ENCODE data around the gene RBM14.
"Not testable (repeated sequence)": the region's sequence is repeated elsewhere in the genome, so short reads cannot be mapped to it uniquely, and the experiment has no call there.

The RBM14 gene

DNA sequence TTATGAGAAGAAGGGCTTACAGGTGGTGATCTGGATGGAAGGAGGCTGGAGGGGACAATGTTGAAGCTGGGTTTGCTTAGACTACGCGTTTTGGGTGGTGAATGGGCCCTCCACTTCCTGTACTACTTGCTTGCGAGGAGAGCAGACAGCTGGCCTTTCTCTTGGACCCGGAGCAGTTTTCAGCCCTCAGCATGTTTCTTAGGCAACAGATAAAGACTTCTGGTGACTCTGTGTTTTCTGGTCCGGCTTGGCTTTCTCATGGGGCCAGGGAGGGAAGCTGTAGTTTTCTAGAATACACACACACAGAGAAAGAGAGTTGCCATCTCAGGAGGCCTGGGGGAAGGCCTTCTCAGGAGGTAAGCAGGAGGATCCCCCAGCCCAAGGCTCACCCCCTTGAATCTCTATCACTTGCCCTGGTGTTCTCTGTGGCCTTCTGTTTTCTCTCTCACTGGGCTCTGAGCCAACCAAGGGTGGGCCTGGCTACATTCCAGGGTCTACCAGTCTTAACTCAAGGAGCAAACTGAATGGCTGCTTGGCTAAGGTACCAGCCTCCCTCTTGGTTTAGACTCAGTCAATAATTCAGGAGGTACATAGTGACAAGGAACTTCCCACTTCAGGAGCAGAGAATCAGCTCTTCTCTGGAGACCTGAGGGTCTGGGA is 21.1 kb upstream of the RBM14 start:
- DNase-seq (ENCODE audit: low read depth), result no peak

- no peak for DNase-seq (ENCODE audit: low read depth)
Observed at GRCh38 chr11:66598993-66599392, 17.4 kb upstream of the RBM14 start.

DNA sequence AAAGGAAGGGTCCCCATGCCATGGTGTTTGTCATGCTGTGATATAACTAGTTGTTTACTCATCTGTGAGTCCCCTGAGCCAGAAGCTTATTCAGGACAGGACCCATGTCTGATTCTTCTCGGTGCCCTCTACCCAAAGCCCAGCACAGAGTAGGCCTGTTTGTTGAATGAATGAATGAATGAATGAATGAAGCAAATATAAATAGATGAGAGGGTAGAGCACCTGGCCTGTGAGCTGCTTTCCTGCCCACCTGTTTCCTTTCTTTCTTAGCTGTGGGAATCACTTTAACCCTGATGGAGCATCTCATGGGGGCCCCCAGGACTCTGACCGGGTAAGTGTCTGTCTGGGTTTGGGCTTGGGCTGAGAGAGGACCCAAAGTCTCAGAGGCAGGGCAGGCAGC is 16.2 kb upstream of the RBM14 start:
- DNase-seq (ENCODE audit: low read depth), result no peak

DNA sequence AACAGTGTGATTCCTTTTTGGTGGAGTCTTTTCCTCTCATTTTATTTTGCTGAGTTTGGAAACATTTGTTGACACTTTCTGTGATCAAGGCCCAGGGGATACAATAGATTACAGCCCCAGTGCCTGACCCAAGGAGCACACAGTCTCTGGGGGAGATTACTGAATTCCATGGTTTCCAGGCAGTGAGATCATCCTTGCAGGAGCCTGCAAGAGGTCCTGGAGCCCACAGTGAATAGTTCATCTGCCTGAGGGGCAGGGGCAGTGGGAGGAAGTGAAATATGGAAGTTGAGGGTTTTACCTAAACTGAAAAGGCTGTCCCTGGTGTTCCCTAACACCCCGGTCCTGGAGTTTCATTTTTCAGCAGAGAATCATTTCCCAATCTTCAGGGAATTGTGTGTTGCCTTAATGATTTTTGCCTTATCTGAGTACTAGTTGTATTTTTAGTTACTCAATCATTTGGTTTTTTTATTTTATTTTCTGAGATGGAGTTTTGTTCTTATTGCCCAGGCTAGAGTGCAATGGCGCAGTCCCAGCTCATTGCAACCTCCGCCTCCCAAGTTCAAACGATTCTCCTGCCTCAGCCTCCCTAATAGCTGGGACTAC is 15.7 kb upstream of the RBM14 start:
- no peak for DNase-seq (ENCODE audit: low read depth)

DNA sequence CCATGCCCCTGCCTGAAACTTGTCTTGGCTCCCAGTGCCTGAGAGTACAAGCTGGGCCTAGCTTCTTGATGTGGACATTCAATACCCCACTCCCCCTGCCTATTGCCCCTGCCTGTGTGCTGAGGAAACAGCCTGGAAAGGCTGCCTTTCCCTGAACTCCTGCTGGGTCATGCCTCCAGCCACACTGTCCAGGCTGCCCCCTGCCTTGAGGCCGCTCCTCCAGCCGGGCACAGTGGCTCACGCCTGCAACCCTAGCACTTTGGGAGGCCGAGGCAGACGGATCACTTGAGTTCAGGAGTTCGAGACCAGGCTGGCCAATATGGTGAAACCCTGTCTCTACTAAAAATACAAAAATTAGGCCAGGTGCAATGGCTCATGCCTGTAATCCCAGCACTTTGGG is 13.4 kb upstream of the RBM14 start:
- DNase-seq (ENCODE audit: low read depth), result no peak

- DNase-seq (ENCODE audit: low read depth), result no peak
Observed at GRCh38 chr11:66604155-66604554, 12.3 kb upstream of the RBM14 start.

- not testable (repeated sequence) for DNase-seq (ENCODE audit: low read depth)
Observed at GRCh38 chr11:66606608-66607007, 9.8 kb upstream of the RBM14 start.

GRCh38 chr11:66607126-66607834 is 9.2 kb upstream of the RBM14 start:
- no peak for DNase-seq (ENCODE audit: low read depth)

- DNase-seq (ENCODE audit: low read depth), result no peak
Observed at GRCh38 chr11:66609721-66610617, 6.5 kb upstream of the RBM14 start.

DNA sequence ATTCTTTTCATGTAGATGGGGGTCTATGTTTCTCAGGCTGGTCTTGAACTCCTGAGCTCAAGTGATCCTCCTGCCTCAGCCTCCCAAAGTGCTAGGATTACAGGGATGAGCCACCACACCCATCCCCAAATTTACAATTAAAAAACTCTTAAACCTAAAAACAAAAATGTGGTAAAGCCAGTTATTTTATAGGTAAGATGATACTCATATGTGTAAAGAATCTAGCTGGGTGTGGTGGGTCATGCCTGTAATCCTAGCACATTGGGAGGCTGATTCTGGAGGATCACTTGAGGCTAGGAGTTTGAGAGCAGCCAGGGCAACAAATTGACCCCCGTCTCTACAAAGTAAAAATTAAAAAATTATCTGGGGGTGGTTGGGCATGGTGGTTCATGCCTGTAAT is 4.0 kb upstream of the RBM14 start:
- no peak for DNase-seq (ENCODE audit: low read depth)

- DNase-seq (ENCODE audit: low read depth), result no peak
Observed at GRCh38 chr11:66614073-66614472, 2.4 kb upstream of the RBM14 start.

DNA sequence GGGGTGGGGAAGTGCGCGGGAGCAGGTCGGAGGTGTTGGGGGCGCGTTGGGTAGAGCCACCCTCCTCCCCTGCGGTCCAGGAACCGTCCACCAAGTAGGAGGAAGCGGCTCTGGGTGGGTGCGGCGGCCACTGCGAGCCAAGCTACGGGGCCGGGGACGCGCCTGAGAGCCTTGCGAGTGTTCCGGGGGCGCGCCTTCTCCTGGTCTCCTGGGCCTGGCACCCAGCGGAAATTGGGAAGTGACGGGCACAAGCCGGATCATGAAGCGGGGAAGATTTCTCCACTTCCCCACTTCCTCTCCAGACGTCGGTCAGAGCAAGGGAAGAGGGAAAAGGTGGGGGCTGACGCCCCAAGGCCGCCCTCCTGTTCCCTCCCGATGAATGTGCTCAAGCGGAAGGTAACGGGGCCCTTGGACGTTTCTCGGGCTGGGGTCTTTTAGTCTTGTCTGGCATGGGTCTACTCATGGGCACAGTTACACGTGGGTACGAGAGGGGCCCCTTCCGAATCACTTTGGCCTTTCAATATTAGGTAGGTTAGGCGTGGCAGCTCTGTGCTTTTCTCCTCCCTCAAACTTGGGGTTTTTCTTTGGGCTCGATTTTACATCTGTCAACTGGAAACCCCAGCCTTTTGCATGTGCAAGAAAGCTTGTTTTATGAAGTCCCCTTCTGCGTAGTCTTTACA is 865 bp downstream of the RBM14 start:
- no peak for DNase-seq (ENCODE audit: low read depth)

DNA sequence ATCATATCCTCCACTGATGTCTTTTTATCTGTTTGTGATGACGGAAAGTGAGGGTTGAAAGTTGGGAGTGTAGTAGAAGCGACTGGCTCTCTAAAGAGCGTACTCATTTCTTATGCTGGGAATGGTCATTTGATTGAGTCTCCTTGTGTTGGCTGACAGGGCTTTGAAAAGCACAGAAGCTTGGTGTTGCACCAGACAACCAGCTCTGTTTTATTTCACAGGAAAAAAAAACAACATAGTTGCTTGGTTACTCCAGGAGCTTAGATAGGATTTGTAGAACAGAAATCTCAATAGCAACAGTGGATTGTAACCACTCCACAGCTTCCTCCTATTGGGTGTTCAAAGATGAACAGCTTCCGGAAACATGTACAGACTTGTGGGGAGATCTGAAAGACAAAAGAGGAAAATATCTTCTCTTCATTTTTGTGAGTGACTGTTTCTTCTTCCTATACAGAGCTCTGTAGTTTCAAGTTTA is 2.7 kb downstream of the RBM14 start:
- peak; percentile 40 for DNase-seq (ENCODE audit: low read depth)

DNA sequence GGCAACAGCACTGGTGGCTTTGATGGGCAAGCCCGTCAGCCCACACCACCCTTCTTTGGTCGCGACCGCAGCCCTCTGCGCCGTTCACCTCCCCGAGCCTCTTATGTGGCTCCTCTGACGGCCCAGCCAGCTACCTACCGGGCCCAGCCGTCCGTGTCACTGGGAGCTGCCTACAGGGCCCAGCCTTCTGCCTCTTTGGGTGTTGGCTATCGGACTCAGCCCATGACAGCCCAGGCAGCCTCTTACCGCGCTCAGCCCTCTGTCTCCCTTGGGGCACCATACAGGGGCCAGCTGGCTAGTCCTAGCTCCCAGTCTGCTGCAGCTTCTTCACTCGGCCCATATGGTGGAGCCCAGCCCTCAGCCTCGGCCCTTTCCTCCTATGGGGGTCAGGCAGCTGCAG is 8.0 kb downstream of the RBM14 start:
- DNase-seq (ENCODE audit: low read depth), result no peak

DNA sequence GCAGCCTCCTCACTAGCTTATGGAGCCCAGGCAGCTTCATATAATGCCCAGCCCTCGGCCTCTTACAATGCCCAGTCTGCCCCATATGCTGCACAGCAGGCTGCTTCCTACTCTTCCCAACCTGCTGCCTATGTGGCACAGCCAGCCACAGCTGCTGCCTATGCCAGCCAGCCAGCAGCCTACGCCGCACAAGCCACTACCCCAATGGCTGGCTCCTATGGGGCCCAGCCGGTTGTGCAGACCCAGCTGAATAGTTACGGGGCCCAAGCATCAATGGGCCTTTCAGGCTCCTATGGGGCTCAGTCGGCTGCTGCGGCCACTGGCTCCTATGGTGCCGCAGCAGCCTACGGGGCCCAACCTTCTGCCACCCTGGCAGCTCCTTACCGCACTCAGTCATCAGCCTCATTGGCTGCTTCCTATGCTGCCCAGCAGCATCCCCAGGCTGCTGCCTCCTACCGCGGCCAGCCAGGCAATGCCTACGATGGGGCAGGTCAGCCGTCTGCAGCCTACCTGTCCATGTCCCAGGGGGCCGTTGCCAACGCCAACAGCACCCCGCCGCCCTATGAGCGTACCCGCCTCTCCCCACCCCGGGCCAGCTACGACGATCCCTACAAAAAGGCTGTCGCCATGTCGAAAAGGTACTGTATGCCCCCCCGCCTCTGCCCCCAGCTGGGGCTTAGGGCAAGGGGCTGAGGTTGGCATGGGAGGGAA is 8.8 kb downstream of the RBM14 start:
- DNase-seq (ENCODE audit: low read depth), result no peak

DNA sequence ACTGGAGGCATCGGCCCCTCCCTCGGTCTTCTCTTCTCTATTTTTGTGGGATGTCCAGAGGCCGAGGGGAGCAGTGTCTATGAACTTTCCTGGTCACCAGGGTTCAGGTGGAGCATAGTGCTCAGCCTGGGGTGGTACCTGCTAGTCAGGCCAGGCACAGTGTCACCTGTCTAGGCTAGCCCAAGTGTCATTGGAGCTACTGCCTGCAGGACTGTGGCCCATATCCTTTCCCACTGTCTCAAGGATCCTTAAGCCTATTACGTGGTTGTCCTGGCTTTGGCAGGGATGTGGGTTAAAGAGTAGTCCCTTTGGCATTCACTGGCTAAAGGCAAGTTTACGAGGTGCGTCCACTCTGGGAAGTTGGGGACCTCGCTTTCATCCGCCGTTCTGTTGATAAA is 9.3 kb downstream of the RBM14 start:
- no peak for DNase-seq (ENCODE audit: low read depth)

DNA sequence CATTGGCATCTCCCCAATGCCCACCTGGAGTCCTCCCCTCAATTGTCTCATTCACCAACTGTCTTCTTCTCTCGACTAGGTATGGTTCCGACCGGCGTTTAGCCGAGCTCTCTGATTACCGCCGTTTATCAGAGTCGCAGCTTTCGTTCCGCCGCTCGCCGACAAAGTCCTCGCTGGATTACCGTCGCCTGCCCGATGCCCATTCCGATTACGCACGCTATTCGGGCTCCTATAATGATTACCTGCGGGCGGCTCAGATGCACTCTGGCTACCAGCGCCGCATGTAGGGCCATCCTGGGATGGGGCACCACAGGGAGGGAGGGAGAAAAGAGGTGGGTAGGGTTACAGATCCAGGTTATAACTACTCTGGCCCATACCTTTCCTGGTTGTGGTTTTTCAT is 10.0 kb downstream of the RBM14 start:
- DNase-seq (ENCODE audit: low read depth), result no peak

DNA sequence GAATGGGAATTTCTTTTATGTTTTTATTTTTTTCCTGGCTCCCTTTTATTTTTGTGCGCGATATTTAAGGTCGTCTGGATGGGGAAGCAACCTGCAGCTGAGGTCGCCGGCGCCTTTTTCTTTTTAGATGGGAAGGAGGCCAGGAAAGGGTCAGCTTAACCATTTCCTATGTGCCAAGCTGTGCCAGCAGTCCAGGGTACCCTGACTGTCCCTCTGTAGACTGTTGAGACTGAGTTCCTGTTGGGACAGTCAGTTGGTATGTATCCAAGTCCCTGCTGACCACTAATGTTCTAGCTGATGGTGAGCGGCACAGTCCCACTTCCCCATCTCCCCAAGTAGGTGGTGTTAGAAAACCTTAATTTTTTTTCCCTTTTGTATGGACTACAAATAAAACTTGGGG is 10.5 kb downstream of the RBM14 start:
- DNase-seq (ENCODE audit: low read depth), result no peak

GRCh38 chr11:66628061-66628603 is 11.7 kb downstream of the RBM14 start:
- DNase-seq (ENCODE audit: low read depth), result no peak

- no peak for DNase-seq (ENCODE audit: low read depth)
Observed at GRCh38 chr11:66629356-66629755, 12.9 kb downstream of the RBM14 start.

DNA sequence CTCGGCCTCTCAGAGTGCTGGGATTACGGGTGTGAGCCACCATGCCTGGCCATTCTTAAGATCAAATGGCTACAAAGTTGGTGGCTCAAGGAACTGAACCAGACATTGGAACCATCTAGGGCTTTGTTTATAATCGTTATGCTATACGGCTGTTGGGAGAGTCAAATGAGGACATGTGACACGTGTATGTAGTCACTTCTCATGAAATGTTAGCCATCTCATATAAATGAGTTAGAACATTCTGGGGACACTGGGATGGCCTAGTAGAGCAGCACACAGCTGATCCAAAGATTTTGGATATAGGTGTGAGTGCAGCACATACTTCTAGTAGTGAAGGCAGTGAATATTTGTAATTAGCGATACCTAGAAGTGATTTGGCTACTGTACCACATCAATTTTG is 15.5 kb downstream of the RBM14 start:
- no peak for DNase-seq (ENCODE audit: low read depth)

Measured in T-helper 22 cell (primary cell).